K562 (cell line): Measurements from ENCODE around the gene RTN4. TPM values are rescaled to one million over a fixed set of nuclear protein-coding genes. Genes with fewer than 3 reads are reported as not detected.

ENCODE experiments used
- AFF1 ChIP-seq, 2 experiments: fragments of 450-650 bp; IDR thresholded peaks; 2 replicates each; pipeline ENCODE4 v1.6.1; 2018; ENCODE audit warnings: mild to moderate bottlenecking in 2 of 2, low read depth in 1 of 2; ENCODE audit not compliant: partially characterized antibody in 2 of 2
- ATF3 ChIP-seq, 2 experiments: fragments of 450-650 bp in 1 of 2; sonication (generic) in 1 of 2; formaldehyde crosslinking in 1 of 2; IDR thresholded peaks in 1 of 2; conservative IDR thresholded peaks in 1 of 2; 2 replicates each; pipeline versions ENCODE4 v1.6.1 to v1.8.1; 2016 to 2023; ENCODE audit warnings: mild to moderate bottlenecking in 2 of 2, moderate library complexity in 2 of 2, inconsistent platforms in 1 of 2, missing genetic modification reagents in 1 of 2
- CHCHD3 ChIP-seq: fragments of 250-450 bp; sonication (Bioruptor Pico); IDR thresholded peaks from 2 replicates; pipeline ENCODE4 v2.1.2; 2022; ENCODE audit warnings: mild to moderate bottlenecking
- CSDE1 ChIP-seq, 2 experiments: fragments of 450-650 bp; IDR thresholded peaks; 2 replicates each; pipeline ENCODE4 v1.6.1; 2016; ENCODE audit warnings: mild to moderate bottlenecking in 1 of 2
- DMBX1 ChIP-seq: fragments of 250-450 bp; sonication (Bioruptor Pico); IDR thresholded peaks from 2 replicates; pipeline ENCODE4 v1.8.0; 2022; ENCODE audit warnings: inconsistent platforms, mild to moderate bottlenecking, moderate library complexity, borderline replicate concordance
- FOXK2 ChIP-seq, 2 experiments: fragments of 450-650 bp; IDR thresholded peaks in 1 of 2; conservative IDR thresholded peaks in 1 of 2; 2 replicates each; pipeline ENCODE4 v1.6.1; 2016; ENCODE audit warnings: low read depth in 2 of 2, mild to moderate bottlenecking in 1 of 2
- GTF3C2 ChIP-seq: IDR thresholded peaks from 3 replicates; pipeline ENCODE4 v1.6.1; 2011; ENCODE audit warnings: borderline replicate concordance, mild to moderate bottlenecking, moderate library complexity; ENCODE audit not compliant: insufficient read length; ENCODE audit errors: extremely low read depth
- HDAC2 ChIP-seq: fragments of 450-650 bp; IDR thresholded peaks from 2 replicates; pipeline ENCODE4 v1.6.1; 2016; ENCODE audit warnings: mild to moderate bottlenecking
- MYC ChIP-seq, 2 experiments: fragments of 250-450 bp in 1 of 2; sonication (Bioruptor Pico) in 1 of 2; IDR thresholded peaks; 2 replicates each; pipeline versions ENCODE4 v1.5.1 to v1.6.1; 2012 to 2021; ENCODE audit warnings: low read depth in 2 of 2, borderline replicate concordance in 1 of 2, improper control_type of control experiment in 1 of 2, low read length in 1 of 2, mild to moderate bottlenecking in 1 of 2, moderate library complexity in 1 of 2
- TBP ChIP-seq: optimal IDR thresholded peaks from 2 replicates; pipeline ENCODE3; 2011; ENCODE audit warnings: low read depth, low read length, improper control_type of control experiment
- UBTF ChIP-seq, 2 experiments: IDR thresholded peaks; 2 replicates each; pipeline ENCODE4 v1.6.1; 2012; ENCODE audit warnings: improper control_type of control experiment in 2 of 2, low read depth in 2 of 2, low read length in 2 of 2, borderline replicate concordance in 1 of 2
- ZNF583 ChIP-seq: fragments of 250-450 bp; sonication (Bioruptor Pico); IDR thresholded peaks from 2 replicates; pipeline ENCODE4 v1.4.0; 2020
- polyA plus RNA-seq, 8 experiments: library from polyadenylated mRNA; depleted of rRNA in 4 of 8; stranded (reverse) in 5 of 8; unstranded in 3 of 8; fragments of >200 nt; fragmentation: Nextera tagmentation in 2 of 8; fragmentation: Illumina TruSeq in 1 of 8; extraction: Ambion mirVana in 2 of 8; extraction: Trizol in 1 of 8; gene quantifications; 2 replicates each; pipeline versions ENCODE4 v1.2.1 to v1.2.3, GENCODE V29; 2011 to 2014; ENCODE audit warnings: inconsistent platforms in 1 of 8, missing spikeins in 1 of 8
- total RNA-seq, 7 experiments: library from RNA; depleted of rRNA in 6 of 7; stranded (reverse); fragments of >200 nt in 6 of 7; fragmentation: Illumina TruSeq in 2 of 7; extraction: Trizol in 2 of 7; gene quantifications; 2 replicates each; pipeline versions ENCODE4 v1.2.1 to v1.2.3, GENCODE V29; 2011 to 2021; ENCODE audit warnings: low replicate concordance in 1 of 7

The RTN4 gene
- total and polyA plus RNA-seq, 9 of the 15 experiments (the other 6 are each of a cell fraction or from before 2014, with no cell fraction given): 73.0 to 248 (median 116) TPM

- no peak for TF ChIP-seq CSDE1 (IDR thresholded peaks at IDR 0.05)
- TF ChIP-seq ZNF583: no peak
- no peak for TF ChIP-seq GTF3C2
- 0 out of 2 replicates have a peak, but pooled peaks have one; percentile 14 for TF ChIP-seq ATF3 (IDR thresholded peaks at IDR 0.05)
- no peak for TF ChIP-seq ATF3 (CRISPR knock-in tag; conservative IDR thresholded peaks at IDR 0.05)
- peak; percentile 55; the same call in 1 of the 2 replicates for TF ChIP-seq HDAC2
- 0 out of 4 replicates have a peak, but pooled peaks of 1 of the 2 experiments have one; percentile 30 for TF ChIP-seq UBTF (IDR thresholded peaks at IDR 0.05; ENCODE audit: borderline replicate concordance in 1 of 2, low read depth in 2 of 2, low read length in 2 of 2)
- peak; percentile 41 to 70 for TF ChIP-seq AFF1 (IDR thresholded peaks at IDR 0.05; ENCODE audit: low read depth in 1 of 2, partially characterized antibody in 2 of 2)
- no peak for TF ChIP-seq MYC (IDR thresholded peaks at IDR 0.05; ENCODE audit: low read depth, low read length)
- no peak for TF ChIP-seq MYC (CRISPR knock-in tag; IDR thresholded peaks at IDR 0.05; ENCODE audit: borderline replicate concordance, low read depth)
- peak; percentile 47; the same call in 1 of the 2 replicates for TF ChIP-seq DMBX1 (CRISPR knock-in tag)
- TF ChIP-seq FOXK2 (conservative IDR thresholded peaks at IDR 0.05 in 1 of 2, IDR thresholded peaks at IDR 0.05 in 1 of 2; ENCODE audit: low read depth in 2 of 2): 0 out of 4 replicates have a peak, but pooled peaks of 1 of the 2 experiments have one; percentile 21
- TF ChIP-seq CHCHD3 (CRISPR knock-in tag): no peak
- TF ChIP-seq TBP: no peak
Observed at GRCh38 chr2:55097461-55098410, 47.5 kb upstream of the RTN4 start (continued).
